Left lobe of liver (tissue), 2 donors: ENCODE data around the gene ZNF256. TPM values are rescaled to one million over a fixed set of nuclear protein-coding genes. Genes with fewer than 3 reads are reported as not detected.

Experiments used
- ATAC-seq: fragments of 200-7000 bp; cut with Tn5 transposase; one replicate; pipeline ENCODE4 v1.9.1; 2020; ENCODE audit warnings: mild to moderate bottlenecking, moderate library complexity
- DNase-seq: peaks from one replicate; pipeline ENCODE4 v3.0.0-alpha.2; 2020; ENCODE audit warnings: low spot score
- total RNA-seq: library from RNA; stranded (reverse); gene quantifications from one replicate; pipeline ENCODE4 v1.2.1, GENCODE V29; 2021
- donor health status: DM: no; HTN: no; CAD: no; lungs with moderate emphysema.
- donor health status: DM: no; HTN: yes; CAD: no.

The ZNF256 gene
- total RNA-seq, 1 donor from 2014 or later = 1.1 TPM

- no peak for ATAC-seq
- no peak for DNase-seq
Observed at GRCh38 chr19:57900311-57900710, 47.2 kb downstream of the ZNF256 start.

Other genes starting within 250 kb of the ZNF256 start
- gene ZNF154, start 238.5 kb downstream of the ZNF256 start, total RNA-seq = 0.96 TPM
- gene ZNF671, start 220.1 kb downstream of the ZNF256 start, total RNA-seq = 2.1 TPM
- gene ZNF776, start 200.9 kb downstream of the ZNF256 start, total RNA-seq = 9.1 TPM
- gene ZNF586, start 178.0 kb downstream of the ZNF256 start, total RNA-seq = 4.6 TPM
- 7.1 TPM for gene ZNF552, start 132.8 kb downstream of the ZNF256 start, total RNA-seq
- 10.2 TPM for gene ZNF587B, start 117.4 kb downstream of the ZNF256 start, total RNA-seq
- 19.1 TPM for gene ZNF587, start 97.8 kb downstream of the ZNF256 start, total RNA-seq
- 12.9 TPM for gene ZNF814, start 58.7 kb downstream of the ZNF256 start, total RNA-seq
- gene ZNF417, start 31.1 kb downstream of the ZNF256 start, total RNA-seq = 15.2 TPM
- gene ZNF418, start 12.3 kb downstream of the ZNF256 start, total RNA-seq = 3.5 TPM
- 1.1 TPM for gene C19orf18, start 26.8 kb upstream of the ZNF256 start, total RNA-seq
- gene ZNF606, start 55.1 kb upstream of the ZNF256 start, total RNA-seq = 9.2 TPM
- gene ZSCAN1, start 86.3 kb upstream of the ZNF256 start, total RNA-seq = not detected
- gene ZNF135, start 111.6 kb upstream of the ZNF256 start, total RNA-seq = 0.45 TPM
- gene ZSCAN18, start 150.5 kb upstream of the ZNF256 start, total RNA-seq = 15.4 TPM
- 5.7 TPM for gene ZNF329, start 203.1 kb upstream of the ZNF256 start, total RNA-seq
- 13.7 TPM for gene ZNF274, start 235.4 kb upstream of the ZNF256 start, total RNA-seq